EH (cell line): Measurements from ENCODE around the gene GJB1.

Experiments used
- DNase-seq: peaks from one replicate; pipeline ENCODE4 v3.0.0-alpha.2; 2015; ENCODE audit warnings: low read depth

GJB1 gene

DNA sequence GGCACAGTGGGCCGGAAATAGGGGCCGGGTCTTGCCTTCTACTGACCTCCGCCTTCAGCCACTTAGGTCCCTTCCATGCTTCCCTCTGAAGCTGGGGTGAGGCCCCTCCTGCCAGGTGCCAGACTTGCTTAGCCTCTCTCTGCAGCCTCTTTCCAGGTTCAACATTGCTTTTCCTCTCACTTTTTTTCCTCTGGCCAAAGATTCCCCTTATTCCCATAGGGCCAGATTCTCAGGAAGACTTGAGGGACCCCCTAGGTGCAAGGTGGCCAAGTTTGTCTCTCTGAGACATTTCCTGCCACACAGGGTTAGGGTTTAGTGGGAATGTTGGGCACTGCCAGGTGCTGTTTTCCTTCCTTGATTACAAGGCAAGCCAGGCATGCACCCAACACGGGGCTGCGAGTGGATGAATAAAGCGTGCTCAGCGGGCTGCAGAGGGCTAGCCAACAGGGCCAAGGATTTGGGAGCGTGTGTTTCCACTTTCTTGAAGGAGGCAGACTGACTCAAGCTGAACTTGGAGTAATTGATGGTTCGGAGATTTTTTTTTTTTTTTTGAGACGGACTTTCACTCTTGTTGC is 7.6 kb upstream of the GJB1 start:
- no peak for DNase-seq

DNA sequence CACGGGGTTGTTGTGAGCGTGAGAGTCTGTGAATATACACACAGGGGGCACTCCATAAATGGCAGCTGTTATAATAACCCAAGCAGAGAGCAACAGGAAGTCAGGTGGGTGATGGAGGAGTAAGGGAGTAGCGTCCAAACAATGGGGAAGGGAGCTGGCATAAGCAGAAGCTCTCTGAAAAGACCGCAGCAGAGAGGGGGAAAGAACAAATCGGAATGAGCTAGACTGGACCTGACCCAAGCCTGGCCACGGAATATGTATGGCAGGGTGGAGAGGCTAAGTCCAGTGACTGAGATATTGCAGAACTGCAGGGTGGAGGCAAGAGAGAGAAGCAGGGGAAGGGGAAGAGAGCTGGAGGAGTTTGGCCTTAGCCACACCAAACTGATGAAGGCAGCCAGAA is 6.5 kb upstream of the GJB1 start:
- DNase-seq: no peak

DNA sequence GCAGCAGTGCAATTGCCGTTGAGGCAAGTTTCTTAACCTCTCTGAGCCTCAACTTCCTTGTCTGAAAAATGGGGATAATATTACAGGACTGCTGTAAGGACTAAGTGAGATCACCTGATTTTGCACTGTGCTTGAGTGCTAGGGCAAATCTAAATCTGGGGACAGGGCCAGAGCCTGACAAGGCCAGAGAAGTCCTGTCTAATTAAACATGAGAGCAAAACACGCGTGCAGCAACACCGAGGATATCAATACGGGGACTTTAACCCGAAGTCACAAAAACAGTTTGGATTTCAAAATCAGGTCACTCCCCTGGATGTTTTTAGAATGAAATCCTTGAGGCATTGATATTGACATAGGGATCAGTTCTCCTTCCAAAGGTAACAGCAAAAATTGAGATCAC is 5.7 kb upstream of the GJB1 start:
- DNase-seq: no peak

GRCh38 chrX:71221145-71221544 is 1.9 kb upstream of the GJB1 start:
- DNase-seq: no peak

DNA sequence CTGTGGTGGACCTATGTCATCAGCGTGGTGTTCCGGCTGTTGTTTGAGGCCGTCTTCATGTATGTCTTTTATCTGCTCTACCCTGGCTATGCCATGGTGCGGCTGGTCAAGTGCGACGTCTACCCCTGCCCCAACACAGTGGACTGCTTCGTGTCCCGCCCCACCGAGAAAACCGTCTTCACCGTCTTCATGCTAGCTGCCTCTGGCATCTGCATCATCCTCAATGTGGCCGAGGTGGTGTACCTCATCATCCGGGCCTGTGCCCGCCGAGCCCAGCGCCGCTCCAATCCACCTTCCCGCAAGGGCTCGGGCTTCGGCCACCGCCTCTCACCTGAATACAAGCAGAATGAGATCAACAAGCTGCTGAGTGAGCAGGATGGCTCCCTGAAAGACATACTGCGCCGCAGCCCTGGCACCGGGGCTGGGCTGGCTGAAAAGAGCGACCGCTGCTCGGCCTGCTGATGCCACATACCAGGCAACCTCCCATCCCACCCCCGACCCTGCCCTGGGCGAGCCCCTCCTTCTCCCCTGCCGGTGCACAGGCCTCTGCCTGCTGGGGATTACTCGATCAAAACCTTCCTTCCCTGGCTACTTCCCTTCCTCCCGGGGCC is 1.2 kb downstream of the GJB1 start:
- DNase-seq: no peak

- no peak for DNase-seq
These were observed 2.0 kb downstream of the GJB1 start for GRCh38 chrX:71225009-71225408.

GRCh38 chrX:71225676-71226075 is 2.7 kb downstream of the GJB1 start:
- peak; percentile 35 for DNase-seq

DNA sequence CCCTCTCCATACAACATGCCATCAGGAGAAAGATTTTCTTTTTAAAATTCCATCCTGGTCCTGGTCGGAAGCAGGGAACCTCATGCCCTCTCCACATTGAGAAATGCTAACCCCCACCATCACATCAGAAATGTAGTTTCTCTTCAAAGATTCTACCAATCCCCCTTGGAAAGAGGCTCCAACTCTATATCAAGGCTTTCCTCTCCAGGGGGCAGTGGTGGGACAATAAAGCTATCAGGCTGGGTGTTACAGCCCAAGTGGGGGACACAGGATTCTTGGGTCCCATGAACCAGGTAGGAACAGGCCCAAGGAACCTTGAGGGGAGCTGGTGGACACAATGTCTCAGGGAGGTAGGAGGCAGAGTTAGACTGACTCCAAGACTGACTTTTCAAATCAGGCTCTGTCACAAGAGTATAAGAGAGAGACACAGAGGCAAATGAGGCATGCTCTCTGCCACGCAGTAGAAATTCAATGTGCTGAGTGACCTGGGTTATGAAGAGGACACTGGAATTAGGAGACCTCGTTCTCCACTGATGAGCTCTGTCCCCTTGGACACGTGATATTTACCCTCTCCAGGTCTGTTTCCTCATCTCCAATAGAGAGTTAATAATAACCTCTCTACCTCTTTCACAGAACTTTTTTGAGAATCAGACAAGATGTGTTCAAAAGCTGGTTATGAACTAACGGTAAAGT is 4.5 kb downstream of the GJB1 start:
- no peak for DNase-seq

DNA sequence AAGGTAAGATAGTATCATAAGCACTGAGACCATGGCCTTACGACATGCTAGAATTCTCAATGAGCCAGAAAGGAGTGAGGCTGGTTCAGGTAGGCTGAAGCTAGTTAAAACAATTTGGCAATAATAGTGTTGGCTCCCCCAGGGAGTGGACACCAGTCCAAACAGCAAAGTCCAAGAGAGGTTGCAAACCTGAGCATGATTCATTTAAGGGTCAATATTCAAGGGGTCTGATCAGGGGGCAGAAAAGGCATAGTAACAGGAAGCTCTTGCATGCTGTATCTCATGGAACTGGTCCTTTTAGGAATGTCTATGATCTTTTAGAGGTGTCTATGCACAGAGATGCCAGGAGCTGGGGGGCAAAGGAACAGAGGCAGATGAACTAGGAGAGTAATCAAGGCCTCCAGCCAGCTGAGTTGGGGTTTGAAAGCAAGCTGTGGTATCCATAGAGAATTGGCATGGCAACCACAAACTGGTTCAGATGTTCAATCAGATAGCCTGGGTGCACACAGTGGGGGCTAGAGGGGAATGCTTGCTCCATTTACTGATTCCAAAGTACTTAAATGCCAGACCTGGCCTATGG is 5.1 kb downstream of the GJB1 start:
- no peak for DNase-seq

DNA sequence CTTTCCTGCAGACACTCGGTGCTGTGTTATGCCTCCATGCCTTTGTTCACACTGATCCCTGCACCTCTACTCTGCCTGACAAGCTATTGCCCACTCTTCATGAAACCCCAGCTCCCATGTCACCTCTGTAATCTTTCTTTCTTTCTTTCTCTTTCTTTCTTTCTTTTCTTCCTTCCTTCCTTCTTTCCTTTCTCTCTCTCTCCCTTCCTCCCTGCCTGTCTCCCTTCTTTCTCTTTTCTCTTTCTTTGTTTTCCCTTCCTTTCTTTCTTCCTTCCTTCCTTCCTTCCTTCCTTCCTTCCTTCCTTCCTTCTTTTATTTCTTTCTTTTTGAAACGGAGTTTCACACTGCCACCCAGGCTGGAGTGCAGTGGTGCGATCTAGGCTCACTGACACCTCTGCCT is 12.5 kb downstream of the GJB1 start:
- no peak for DNase-seq

GRCh38 chrX:71236836-71237235 is 13.8 kb downstream of the GJB1 start:
- DNase-seq: no peak

GRCh38 chrX:71239781-71240180 is 16.8 kb downstream of the GJB1 start:
- DNase-seq: no peak

- no peak for DNase-seq
These were observed 18.3 kb downstream of the GJB1 start for GRCh38 chrX:71241301-71241700.

GRCh38 chrX:71244359-71245128 is 21.5 kb downstream of the GJB1 start:
- no peak for DNase-seq

DNA sequence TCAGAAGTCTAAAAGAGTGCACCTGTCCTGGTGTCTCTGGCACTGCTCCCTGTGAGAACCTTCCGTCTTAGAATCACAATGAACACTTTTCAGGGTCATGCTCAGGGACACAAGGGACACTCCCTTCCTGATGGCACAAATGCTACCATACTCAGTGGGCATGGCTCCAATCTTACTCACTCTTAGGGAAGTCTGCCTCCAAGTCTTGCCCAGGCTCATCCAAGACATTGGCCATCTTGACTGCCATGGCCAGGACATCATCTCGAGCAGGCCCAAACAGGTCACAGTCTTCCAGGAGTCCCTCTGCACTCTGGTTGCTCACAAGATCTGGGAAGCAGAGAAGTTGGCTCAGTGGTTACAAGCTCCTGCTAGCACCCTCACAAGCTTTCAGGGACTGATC is 22.1 kb downstream of the GJB1 start:
- DNase-seq: no peak

GRCh38 chrX:71250841-71251240 is 27.8 kb downstream of the GJB1 start:
- no peak for DNase-seq

DNA sequence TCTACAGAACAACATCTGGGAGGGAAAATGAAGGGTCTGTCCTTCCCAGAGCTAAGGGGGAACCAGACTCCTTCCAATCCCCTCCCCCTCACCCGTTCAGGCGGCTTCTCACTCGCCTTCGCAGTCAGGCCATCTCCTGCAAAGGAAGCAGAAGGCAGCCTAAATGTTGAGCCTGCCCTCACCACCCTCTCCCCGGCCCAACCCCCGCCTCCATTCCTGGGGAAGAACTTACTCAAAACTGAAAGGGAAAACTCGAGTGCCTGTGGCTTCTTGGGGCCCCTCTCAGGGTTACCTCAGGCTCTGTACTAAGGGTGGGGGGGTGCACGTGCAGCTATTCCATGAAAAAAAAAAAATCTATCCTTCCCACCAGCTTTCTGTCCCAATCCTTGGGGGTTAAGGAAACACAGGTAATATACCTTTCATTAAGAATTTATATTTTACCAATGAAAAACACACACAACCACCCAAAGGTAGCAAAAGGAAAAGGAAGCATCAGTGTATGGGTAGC is 28.5 kb downstream of the GJB1 start:
- no peak for DNase-seq

- no peak for DNase-seq
These were observed 29.2 kb downstream of the GJB1 start for GRCh38 chrX:71252221-71252620.

GRCh38 chrX:71253253-71254091 is 30.4 kb downstream of the GJB1 start:
- DNase-seq: peak; percentile 40

DNA sequence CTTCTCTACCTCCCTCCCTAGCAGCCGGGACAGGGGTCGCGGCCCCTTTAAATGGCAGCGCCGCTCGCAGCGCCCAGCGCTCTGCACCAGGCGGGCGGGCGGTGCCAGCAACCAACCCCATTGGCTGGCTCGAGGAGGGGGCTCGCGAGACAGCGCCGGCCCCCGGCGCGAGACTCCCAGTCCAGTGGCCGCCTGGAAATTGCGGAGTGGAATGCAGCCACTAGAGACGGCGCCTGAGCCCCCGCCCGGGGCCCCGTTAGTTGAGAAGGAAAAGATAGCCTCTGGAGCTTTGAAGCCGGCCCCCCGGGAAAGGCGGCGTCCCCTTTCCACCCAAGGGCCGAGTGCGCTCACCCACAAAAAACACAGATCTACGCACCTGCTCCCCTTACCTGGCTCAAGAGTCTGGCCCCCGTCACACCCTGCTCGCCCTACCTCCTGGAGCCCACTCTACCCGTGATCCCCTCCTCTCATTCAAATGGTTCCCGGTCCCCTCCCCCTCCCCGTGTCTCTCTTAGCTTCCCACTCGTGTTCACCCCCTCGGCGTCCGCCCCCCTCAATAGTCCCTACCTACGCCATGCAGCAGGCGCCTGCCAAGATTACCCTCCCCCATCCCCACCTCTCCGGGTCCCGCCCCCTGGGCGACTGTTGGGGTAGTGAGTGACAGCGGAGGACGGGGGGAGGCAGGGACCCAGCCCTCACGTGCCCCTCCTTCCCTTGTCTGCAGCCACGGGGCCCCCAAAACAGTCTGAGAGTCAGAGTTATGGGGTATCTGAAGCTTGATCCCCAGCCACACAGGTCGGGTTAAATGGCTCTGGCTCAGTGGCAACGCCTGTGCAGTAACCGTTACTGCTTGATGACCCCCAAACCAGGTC is 31.3 kb downstream of the GJB1 start, which contains the start of gene ZMYM3:
Gene ZMYM3, minus strand, starts transcription at position 49 of the 872 bp plus-strand sequence. CDS start 885 bp downstream, outside the sequence.
- DNase-seq: peak; percentile 85
